Aorta (tissue), 5 donors: ENCODE results near the gene CREG2. TPM values are rescaled to one million over a fixed set of nuclear protein-coding genes. Genes with fewer than 3 reads are reported as not detected.

Experiments
- ATAC-seq: fragments of 200-7000 bp; cut with Tn5 transposase; one replicate; pipeline ENCODE4 v1.9.1; 2022; ENCODE audit warnings: moderate library complexity; ENCODE audit not compliant: low FRiP score
- DNase-seq, 2 donors: peaks; one replicate each; pipeline ENCODE4 v3.0.0-alpha.2; 2020
- H3K27ac ChIP-seq, 2 donors: one replicate each; pipeline ENCODE4 v1.5.1; 2013; ENCODE audit warnings: low read length in 2 of 2, mild to moderate bottlenecking in 2 of 2, moderate library complexity in 2 of 2, control low read depth in 1 of 2, inconsistent platforms in 1 of 2, low read depth in 1 of 2
- H3K27me3 ChIP-seq, 2 donors: one replicate each; pipeline ENCODE4 v1.6.1; 2013; ENCODE audit warnings: control low read depth in 1 of 2, low read length in 1 of 2, mild to moderate bottlenecking in 1 of 2, moderate library complexity in 1 of 2; ENCODE audit not compliant: insufficient read depth in 2 of 2, control insufficient read depth in 1 of 2
- H3K36me3 ChIP-seq, 2 donors: one replicate each; pipeline ENCODE4 v1.6.1; 2013; ENCODE audit warnings: control low read depth in 1 of 2, low read length in 1 of 2, mild to moderate bottlenecking in 1 of 2; ENCODE audit not compliant: insufficient read depth in 2 of 2, control insufficient read depth in 1 of 2
- H3K4me1 ChIP-seq, 2 donors: one replicate each; pipeline ENCODE4 v1.6.1; 2013; ENCODE audit warnings: low read length in 2 of 2, control low read depth in 1 of 2, mild to moderate bottlenecking in 1 of 2, moderate library complexity in 1 of 2; ENCODE audit not compliant: insufficient read depth in 2 of 2, control insufficient read depth in 1 of 2
- H3K4me3 ChIP-seq, 2 donors: one replicate each; pipeline ENCODE4 v1.5.1; 2013; ENCODE audit warnings: low read length in 2 of 2, control low read depth in 1 of 2, mild to moderate bottlenecking in 1 of 2
- H3K9me3 ChIP-seq: one replicate; pipeline ENCODE4 v1.6.1; 2013; ENCODE audit warnings: mild to moderate bottlenecking, low read length; ENCODE audit not compliant: control insufficient read depth
- WGBS, 2 donors: extraction: QIAGEN DNeasy Blood & Tissue Kit; methylation state at CpG; one replicate each; pipeline ENCODE4 v1.1.7; 2013; 5-methylcytosine and 5-hydroxymethylcytosine counted together
- intact Hi-C, 2 donors: fragments of 100-400 bp; cut with DNase I; formaldehyde crosslinking; loops; one replicate each; pipeline versions ENCODE4 v1.14.2 to v1.15.0; 2022
- polyA plus RNA-seq, 2 donors: library from polyadenylated mRNA; stranded (reverse); fragments of 200-250 nt; gene quantifications; one replicate each; pipeline ENCODE4 v1.2.3, GENCODE V29; 2013
- total RNA-seq, 2 donors: library from RNA; stranded (reverse); fragmentation: NEBNext Ultra II Directional; extraction: Animal tissue kit (Norgen Biotek cat#: 25700); gene quantifications; one replicate each; pipeline ENCODE4 v1.2.1, GENCODE V29; 2021
- donor health status: healthy with polysubstance abuse.
- donor health status: Bipolar disorder and iron deficiency.
- donor health status: DM: no; HTN: no; CAD: no.
- donor health status: DM: no; HTN: no; CAD: no.
- donor health status: DM: yes; HTN: yes; CAD: no.

Gene CREG2
- total and polyA plus RNA-seq, 4 donors = 0.60 TPM; not detected in 3

- Histone ChIP-seq H3K4me1 (no peaks in the 10 kb centered on the region), H3K27ac (no peak overlapping the region), H3K4me3 (no peak overlapping the region), H3K9me3 (no peaks in the 10 kb centered on the region), H3K27me3 (no peaks in the 10 kb centered on the region), H3K36me3 (no peaks in the 10 kb centered on the region)
- 93% methylated on average over 9 of the region's 9 CpGs for WGBS, 2 donors
- intact Hi-C loops = loop anchor here in 1 of 2 donors (10.0 kb wide), 1 partner anchor 283 kb away; the partner anchor contains the start of gene MAP4K4
- ATAC-seq (no peak), DNase-seq (no peak)
Measured at GRCh38 chr2:101412092-101412694, 24.9 kb upstream of the CREG2 start.

GRCh38 chr2:101410746-101411145 lies 23.4 kb upstream of the CREG2 start:
- intact Hi-C loops = loop anchor here in 1 of 2 donors (10.0 kb wide), 1 partner anchor 284 kb away; the partner anchor contains the start of gene MAP4K4
- Histone ChIP-seq H3K9me3 (no peaks in the 10 kb centered on the region), H3K27me3 (no peaks in the 10 kb centered on the region), H3K4me1 (no peaks in the 10 kb centered on the region), H3K4me3 (no peak overlapping the region), H3K36me3 (no peaks in the 10 kb centered on the region), H3K27ac (no peak overlapping the region)
- DNase-seq = no peak
- 93% methylated on average over 5 of the region's 5 CpGs for WGBS, 2 donors
- no peak for ATAC-seq

- intact Hi-C loops = loop anchor here in 1 of 2 donors (10.0 kb wide), 1 partner anchor 285 kb away; the partner anchor contains the start of gene MAP4K4
- ATAC-seq (no peak), DNase-seq (no peak)
- Histone ChIP-seq H3K36me3 (no peaks in the 10 kb centered on the region), H3K27me3 (no peaks in the 10 kb centered on the region), H3K27ac (no peak overlapping the region), H3K4me1 (no peaks in the 10 kb centered on the region), H3K9me3 (no peaks in the 10 kb centered on the region), H3K4me3 (no peak overlapping the region)
- 95 to 96% methylated on average over 5 of the region's 5 CpGs for WGBS, 2 donors
Measured at GRCh38 chr2:101410114-101410513, 22.8 kb upstream of the CREG2 start.

GRCh38 chr2:101409699-101410098 lies 22.4 kb upstream of the CREG2 start:
- Histone ChIP-seq H3K27me3 (no peaks in the 10 kb centered on the region), H3K4me3 (no peak overlapping the region), H3K36me3 (no peaks in the 10 kb centered on the region), H3K4me1 (no peaks in the 10 kb centered on the region), H3K27ac (no peak overlapping the region), H3K9me3 (no peaks in the 10 kb centered on the region)
- DNase-seq (no peak), ATAC-seq (no peak)
- WGBS, 2 donors = 85 to 92% methylated on average over 5 of the region's 5 CpGs
- intact Hi-C loops = loop anchor here in 1 of 2 donors (10.0 kb wide), 1 partner anchor 285 kb away; the partner anchor contains the start of gene MAP4K4

GRCh38 chr2:101408925-101409324 lies 21.6 kb upstream of the CREG2 start:
- Histone ChIP-seq H3K9me3 (no peaks in the 10 kb centered on the region), H3K27me3 (no peaks in the 10 kb centered on the region), H3K36me3 (no peaks in the 10 kb centered on the region), H3K4me3 (no peak overlapping the region), H3K27ac (no peak overlapping the region), H3K4me1 (no peaks in the 10 kb centered on the region)
- DNase-seq (no peak), ATAC-seq (no peak)
- 88 to 92% methylated on average over 6 of the region's 6 CpGs for WGBS, 2 donors
- intact Hi-C loops = no loop called here

GRCh38 chr2:101405351-101405899 lies 18.1 kb upstream of the CREG2 start:
- Histone ChIP-seq H3K4me3 (no peak overlapping the region), H3K27me3 (no peaks in the 10 kb centered on the region), H3K36me3 (no peaks in the 10 kb centered on the region), H3K4me1 (no peaks in the 10 kb centered on the region), H3K9me3 (no peaks in the 10 kb centered on the region), H3K27ac (no peak overlapping the region)
- ATAC-seq (no peak), DNase-seq (no peak)
- intact Hi-C loops = no loop called here
- 87 to 91% methylated on average over 7 of the region's 7 CpGs for WGBS, 2 donors

- H3K4me3 ChIP-seq = no peak overlapping the region
- WGBS, 2 donors = 93 to 97% methylated on average over 1 of the region's 1 CpG
- no peaks in the 10 kb centered on the region for H3K27me3 ChIP-seq
- no peaks in the 10 kb centered on the region for H3K9me3 ChIP-seq
- no peak overlapping the region for H3K27ac ChIP-seq
- DNase-seq (no peak), ATAC-seq (no peak)
- intact Hi-C loops = no loop called here
- H3K4me1 ChIP-seq = no peaks in the 10 kb centered on the region
- no peaks in the 10 kb centered on the region for H3K36me3 ChIP-seq
Measured at GRCh38 chr2:101403745-101404144, 16.4 kb upstream of the CREG2 start.

- intact Hi-C loops = no loop called here
- Histone ChIP-seq H3K27me3 (no peaks in the 10 kb centered on the region), H3K9me3 (no peaks in the 10 kb centered on the region), H3K27ac (no peak overlapping the region), H3K36me3 (no peaks in the 10 kb centered on the region), H3K4me3 (no peak overlapping the region), H3K4me1 (no peaks in the 10 kb centered on the region)
- no peak for ATAC-seq
- DNase-seq = no peak
- WGBS, 2 donors = 90 to 95% methylated on average over 6 of the region's 6 CpGs
Measured at GRCh38 chr2:101402630-101403029, 15.3 kb upstream of the CREG2 start.

GRCh38 chr2:101401906-101402305 lies 14.6 kb upstream of the CREG2 start:
- 79 to 82% methylated on average over 5 of the region's 5 CpGs for WGBS, 2 donors
- Histone ChIP-seq H3K9me3 (no peaks in the 10 kb centered on the region), H3K4me1 (no peaks in the 10 kb centered on the region), H3K27ac (no peak overlapping the region), H3K36me3 (no peaks in the 10 kb centered on the region), H3K4me3 (no peak overlapping the region), H3K27me3 (no peaks in the 10 kb centered on the region)
- intact Hi-C loops = no loop called here
- ATAC-seq (no peak), DNase-seq (no peak)
